OCI-LY1 (cell line): ENCODE results near the gene FKBP1A.

ENCODE experiments used
- EZH2 ChIP-seq: fragments of 200-600 bp; sonication (generic), shearing (Covaris generic); IDR thresholded peaks from 2 replicates; pipeline ENCODE4 v1.8.0; 2017; ENCODE audit warnings: borderline replicate concordance, mixed run types, mild to moderate bottlenecking, antibody characterized with exemption, low read length, moderate library complexity, mixed read lengths
- TF ChIP-seq, protein P1 (sequence below): fragments of 200-600 bp; sonication (generic), shearing (Covaris generic); IDR thresholded peaks from 2 replicates; pipeline ENCODE4 v1.5.1; 2017; ENCODE audit warnings: mild to moderate bottlenecking, antibody characterized with exemption, low read length, moderate library complexity, mixed read lengths

DNA sequence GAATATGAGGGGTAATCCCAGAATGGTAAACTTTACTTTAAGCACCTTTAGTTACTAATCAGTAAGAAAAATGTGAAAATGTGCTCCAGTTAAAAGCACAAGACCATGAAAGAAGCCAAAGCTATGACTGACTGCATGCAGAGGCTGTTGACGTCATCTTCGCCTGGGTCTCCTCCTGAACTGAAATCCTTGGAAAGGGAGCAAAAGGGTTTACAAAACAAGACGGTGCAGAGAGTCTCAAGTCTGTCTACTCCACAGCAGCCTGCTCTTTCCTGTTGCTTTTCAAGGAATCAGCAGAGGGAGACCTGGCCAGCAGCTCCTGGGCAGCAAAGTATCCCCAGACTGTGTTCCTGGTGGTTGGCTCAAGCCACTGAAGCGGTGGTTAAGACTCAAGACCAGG is 10.2 kb downstream of the FKBP1A start:
- TF ChIP-seq, protein P1, sequence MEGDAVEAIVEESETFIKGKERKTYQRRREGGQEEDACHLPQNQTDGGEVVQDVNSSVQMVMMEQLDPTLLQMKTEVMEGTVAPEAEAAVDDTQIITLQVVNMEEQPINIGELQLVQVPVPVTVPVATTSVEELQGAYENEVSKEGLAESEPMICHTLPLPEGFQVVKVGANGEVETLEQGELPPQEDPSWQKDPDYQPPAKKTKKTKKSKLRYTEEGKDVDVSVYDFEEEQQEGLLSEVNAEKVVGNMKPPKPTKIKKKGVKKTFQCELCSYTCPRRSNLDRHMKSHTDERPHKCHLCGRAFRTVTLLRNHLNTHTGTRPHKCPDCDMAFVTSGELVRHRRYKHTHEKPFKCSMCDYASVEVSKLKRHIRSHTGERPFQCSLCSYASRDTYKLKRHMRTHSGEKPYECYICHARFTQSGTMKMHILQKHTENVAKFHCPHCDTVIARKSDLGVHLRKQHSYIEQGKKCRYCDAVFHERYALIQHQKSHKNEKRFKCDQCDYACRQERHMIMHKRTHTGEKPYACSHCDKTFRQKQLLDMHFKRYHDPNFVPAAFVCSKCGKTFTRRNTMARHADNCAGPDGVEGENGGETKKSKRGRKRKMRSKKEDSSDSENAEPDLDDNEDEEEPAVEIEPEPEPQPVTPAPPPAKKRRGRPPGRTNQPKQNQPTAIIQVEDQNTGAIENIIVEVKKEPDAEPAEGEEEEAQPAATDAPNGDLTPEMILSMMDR: no peak
- no peak for TF ChIP-seq EZH2
